Gastrocnemius medialis (tissue), 4 donors: ENCODE results near the gene FBXW7. TPM values are rescaled to one million over a fixed set of nuclear protein-coding genes. Genes with fewer than 3 reads are reported as not detected.

Experiments
- ATAC-seq, 2 donors: fragments of 150-250 bp; one replicate each; pipeline ENCODE4 v1.9.1; 2016
- DNase-seq, 2 donors: peaks; one replicate each; pipeline ENCODE4 v3.0.0-alpha.2; 2019
- H3K27ac ChIP-seq, 4 donors: fragments of 200-600 bp; sonication (generic); 1 replicate in 1 of 4; 2 replicates in 3 of 4; pipeline ENCODE4 v1.5.1; 2016 to 2018; ENCODE audit warnings: mild to moderate bottlenecking in 2 of 4, moderate library complexity in 1 of 4
- H3K27me3 ChIP-seq, 3 donors: fragments of 200-600 bp; sonication (generic) in 2 of 3; 1 replicate in 1 of 3; 2 replicates in 2 of 3; pipeline versions ENCODE4 v1.5.1 to v1.6.0; 2016 to 2019; ENCODE audit warnings: mild to moderate bottlenecking in 1 of 3, moderate library complexity in 1 of 3
- H3K36me3 ChIP-seq, 2 donors: fragments of 200-600 bp; sonication (generic) in 1 of 2; one replicate each; pipeline ENCODE4 v1.5.1; 2017 to 2018
- H3K4me1 ChIP-seq, 2 donors: fragments of 200-600 bp; sonication (generic) in 1 of 2; one replicate each; pipeline ENCODE4 v1.5.1; 2016 to 2017; ENCODE audit warnings: mild to moderate bottlenecking in 2 of 2
- H3K4me3 ChIP-seq, 4 donors: fragments of 200-600 bp; sonication (generic) in 3 of 4; 1 replicate in 1 of 4; 2 replicates in 3 of 4; pipeline ENCODE4 v1.5.1; 2016 to 2019; ENCODE audit warnings: mild to moderate bottlenecking in 2 of 4
- H3K9me3 ChIP-seq, 3 donors: fragments of 200-600 bp; sonication (generic) in 2 of 3; 1 replicate in 1 of 3; 2 replicates in 2 of 3; pipeline ENCODE4 v1.5.1; 2016 to 2019
- POLR2A ChIP-seq, 2 donors: fragments of 450-650 bp; IDR thresholded peaks; one replicate each; pipeline ENCODE4 v1.6.1; 2017; ENCODE audit warnings: antibody characterized with exemption in 2 of 2, mild to moderate bottlenecking in 2 of 2, moderate library complexity in 2 of 2
- in situ Hi-C, 4 donors: fragments of 200-750 bp; cut with MboI; loops; one replicate each; pipeline versions ENCODE4 v1.15.0 to v1.8.0; 2017; ENCODE audit warnings: low sequenced_read_pairs in 4 of 4
- intact Hi-C: fragments of 100-400 bp; cut with DNase I; formaldehyde crosslinking; loops from one replicate; pipeline ENCODE4 v1.15.1; 2023; ENCODE audit warnings: low total_unique reads
- total RNA-seq, 4 donors: library from RNA; depleted of rRNA; stranded (reverse); fragments of >200 nt; gene quantifications; one replicate each; pipeline versions ENCODE4 v1.1.0 to v1.2.3, GENCODE V29; 2016
- TF ChIP-seq, protein P1 (sequence below), 5 experiments: fragments of 450-650 bp in 3 of 5; fragments of 200-600 bp in 2 of 5; sonication (generic) in 2 of 5; IDR thresholded peaks in 4 of 5; conservative IDR thresholded peaks in 1 of 5; 1 replicate in 4 of 5; 2 replicates in 1 of 5; pipeline ENCODE4 v1.5.1; 2016 to 2019; ENCODE audit warnings: antibody characterized with exemption in 5 of 5, mild to moderate bottlenecking in 3 of 5, moderate library complexity in 3 of 5

FBXW7 gene
- total RNA-seq, 4 donors from 2014 or later: 23.5 to 40.8 (median 28.8) TPM

DNA sequence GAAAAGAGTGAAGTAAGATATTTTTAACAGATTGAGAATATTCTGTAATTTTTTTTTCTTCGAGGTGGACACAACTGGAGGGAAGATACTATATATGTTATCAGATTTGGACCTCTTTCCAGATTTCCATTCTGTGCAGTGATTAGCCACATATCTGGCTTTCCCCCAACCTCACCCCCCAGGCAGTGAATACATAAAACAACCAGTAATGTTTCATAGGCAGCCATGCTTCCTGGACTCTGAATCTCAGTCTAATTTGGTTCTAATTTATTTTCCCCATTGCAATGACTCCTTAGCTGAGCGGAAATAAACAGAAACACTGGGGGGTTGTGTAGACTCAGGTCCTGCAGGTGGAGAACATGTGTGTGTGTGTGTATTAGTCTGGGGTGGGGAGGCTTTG, 226.5 kb downstream of the FBXW7 start:
- TF ChIP-seq POLR2A (IDR thresholded peaks at IDR 0.05): no peak
- TF ChIP-seq, protein P1, sequence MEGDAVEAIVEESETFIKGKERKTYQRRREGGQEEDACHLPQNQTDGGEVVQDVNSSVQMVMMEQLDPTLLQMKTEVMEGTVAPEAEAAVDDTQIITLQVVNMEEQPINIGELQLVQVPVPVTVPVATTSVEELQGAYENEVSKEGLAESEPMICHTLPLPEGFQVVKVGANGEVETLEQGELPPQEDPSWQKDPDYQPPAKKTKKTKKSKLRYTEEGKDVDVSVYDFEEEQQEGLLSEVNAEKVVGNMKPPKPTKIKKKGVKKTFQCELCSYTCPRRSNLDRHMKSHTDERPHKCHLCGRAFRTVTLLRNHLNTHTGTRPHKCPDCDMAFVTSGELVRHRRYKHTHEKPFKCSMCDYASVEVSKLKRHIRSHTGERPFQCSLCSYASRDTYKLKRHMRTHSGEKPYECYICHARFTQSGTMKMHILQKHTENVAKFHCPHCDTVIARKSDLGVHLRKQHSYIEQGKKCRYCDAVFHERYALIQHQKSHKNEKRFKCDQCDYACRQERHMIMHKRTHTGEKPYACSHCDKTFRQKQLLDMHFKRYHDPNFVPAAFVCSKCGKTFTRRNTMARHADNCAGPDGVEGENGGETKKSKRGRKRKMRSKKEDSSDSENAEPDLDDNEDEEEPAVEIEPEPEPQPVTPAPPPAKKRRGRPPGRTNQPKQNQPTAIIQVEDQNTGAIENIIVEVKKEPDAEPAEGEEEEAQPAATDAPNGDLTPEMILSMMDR (IDR thresholded peaks at IDR 0.05 in 4 of 5, conservative IDR thresholded peaks at IDR 0.05 in 1 of 5): no peak
- Histone ChIP-seq H3K27me3 (no peaks in the 10 kb centered on the region), H3K36me3 (no peaks in the 10 kb centered on the region), H3K27ac (no peak overlapping the region), H3K4me1 (no peaks in the 10 kb centered on the region), H3K4me3 (no peak overlapping the region), H3K9me3 (no peaks in the 10 kb centered on the region)
- in situ Hi-C loops (no loop called here), intact Hi-C loops (no loop called here)
- no peak for DNase-seq
- no peak for ATAC-seq

DNA sequence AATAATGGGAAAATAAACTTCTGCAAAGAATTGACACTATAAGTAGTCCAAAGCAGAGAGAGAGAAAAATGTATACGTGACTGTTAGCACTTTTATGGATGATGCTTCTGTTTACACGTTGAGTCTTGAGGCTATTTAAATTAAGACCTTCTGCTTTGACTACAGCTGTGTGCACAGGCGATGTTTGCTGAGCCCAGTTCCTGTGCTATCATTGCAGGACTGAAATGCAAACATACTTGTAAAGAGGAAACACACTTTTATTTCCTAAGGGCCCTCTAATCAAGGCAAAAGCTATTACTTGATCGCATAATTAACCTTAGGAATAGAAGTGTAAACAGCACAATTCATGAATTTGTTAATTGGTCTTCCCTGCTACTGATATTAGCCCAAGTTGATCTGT, 226.9 kb downstream of the FBXW7 start:
- H3K27me3 ChIP-seq: no peaks in the 10 kb centered on the region
- H3K9me3 ChIP-seq: no peaks in the 10 kb centered on the region
- no peaks in the 10 kb centered on the region for H3K36me3 ChIP-seq
- no peaks in the 10 kb centered on the region for H3K4me1 ChIP-seq
- in situ Hi-C loops: no loop called here
- TF ChIP-seq, protein P1 (IDR thresholded peaks at IDR 0.05 in 4 of 5, conservative IDR thresholded peaks at IDR 0.05 in 1 of 5): no peak
- no peak for TF ChIP-seq POLR2A (IDR thresholded peaks at IDR 0.05)
- no peak overlapping the region for H3K4me3 ChIP-seq
- ATAC-seq (no peak), DNase-seq (no peak)
- no peak overlapping the region for H3K27ac ChIP-seq
- intact Hi-C loops: no loop called here

DNA sequence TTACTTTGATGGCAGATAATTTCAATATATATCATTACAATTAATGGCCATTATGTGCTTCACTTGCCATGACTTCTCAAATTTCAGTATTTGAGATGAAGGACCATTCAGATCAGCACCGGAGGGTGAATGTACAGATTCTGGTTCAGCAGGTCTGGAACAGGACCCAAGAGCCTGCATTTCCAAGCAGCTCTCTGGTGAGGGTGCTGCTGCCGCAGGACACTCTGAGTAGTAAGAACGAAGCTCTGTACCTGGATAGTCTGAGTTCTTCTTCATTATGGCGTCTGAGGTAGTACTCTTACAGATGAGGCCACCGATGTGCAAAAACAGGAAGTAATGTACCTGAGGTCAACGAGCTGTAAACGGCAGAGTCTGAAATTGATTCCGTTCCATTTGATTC, 228.2 kb downstream of the FBXW7 start:
- Histone ChIP-seq H3K9me3 (no peaks in the 10 kb centered on the region), H3K27me3 (no peaks in the 10 kb centered on the region), H3K36me3 (no peaks in the 10 kb centered on the region), H3K4me3 (no peak overlapping the region), H3K27ac (no peak overlapping the region), H3K4me1 (peaks cover 0 to 5% of the 10 kb centered on the region in 2 donors)
- in situ Hi-C loops: no loop called here
- ATAC-seq (no peak), DNase-seq (no peak)
- TF ChIP-seq, protein P1 (IDR thresholded peaks at IDR 0.05 in 4 of 5, conservative IDR thresholded peaks at IDR 0.05 in 1 of 5): no peak
- TF ChIP-seq POLR2A (IDR thresholded peaks at IDR 0.05): no peak
- intact Hi-C loops: no loop called here

DNA sequence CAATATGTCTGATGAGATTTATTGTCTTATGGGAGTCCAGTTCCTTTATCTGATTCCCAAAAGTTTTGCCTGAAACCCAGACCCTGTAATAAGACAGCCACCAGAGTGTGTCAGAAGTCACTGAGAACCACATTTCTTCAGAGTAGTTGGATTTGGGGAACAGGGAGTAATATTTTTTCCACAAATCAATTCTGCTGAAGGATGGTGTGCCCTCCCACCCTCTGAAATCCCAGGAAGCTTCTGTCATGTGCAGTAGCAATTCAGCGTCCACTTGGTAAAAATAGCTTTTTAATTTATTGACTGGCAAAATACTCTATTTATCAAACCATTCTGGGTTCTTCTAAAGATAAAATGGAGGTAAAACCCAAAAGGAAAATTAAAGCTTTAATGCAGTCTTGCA, 229.4 kb downstream of the FBXW7 start:
- DNase-seq (no peak), ATAC-seq (no peak)
- Histone ChIP-seq H3K9me3 (no peaks in the 10 kb centered on the region), H3K4me3 (no peak overlapping the region), H3K27me3 (no peaks in the 10 kb centered on the region), H3K36me3 (no peaks in the 10 kb centered on the region), H3K4me1 (peaks cover 0 to 5% of the 10 kb centered on the region in 2 donors), H3K27ac (no peak overlapping the region)
- intact Hi-C loops (no loop called here), in situ Hi-C loops (no loop called here)
- TF ChIP-seq, protein P1 (IDR thresholded peaks at IDR 0.05 in 4 of 5, conservative IDR thresholded peaks at IDR 0.05 in 1 of 5): no peak
- no peak for TF ChIP-seq POLR2A (IDR thresholded peaks at IDR 0.05)

DNA sequence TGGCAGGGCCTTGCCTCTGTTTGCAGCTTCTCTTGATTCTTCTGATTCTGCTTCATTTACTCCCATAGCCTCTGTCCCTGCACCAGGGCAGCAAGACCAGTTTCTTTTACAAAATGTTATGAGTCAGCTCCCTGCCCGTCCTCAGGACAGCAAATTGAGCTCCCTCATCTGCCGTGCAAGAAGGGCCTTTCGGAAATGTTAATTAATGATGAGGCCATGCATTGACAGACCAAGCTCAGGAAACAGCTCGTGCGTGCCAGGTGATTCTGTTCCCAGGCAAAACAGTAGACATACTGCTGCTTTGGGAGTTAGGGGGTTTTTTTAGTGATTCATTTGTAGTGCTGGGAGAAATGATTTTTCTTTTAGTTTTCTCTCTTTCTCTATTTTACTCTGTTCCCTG, 231.7 kb downstream of the FBXW7 start:
- DNase-seq (no peak), ATAC-seq (no peak)
- TF ChIP-seq POLR2A (IDR thresholded peaks at IDR 0.05): no peak
- TF ChIP-seq, protein P1 (IDR thresholded peaks at IDR 0.05 in 4 of 5, conservative IDR thresholded peaks at IDR 0.05 in 1 of 5): no peak
- no peaks in the 10 kb centered on the region for H3K36me3 ChIP-seq
- H3K4me3 ChIP-seq: no peak overlapping the region
- H3K4me1 ChIP-seq: peaks cover 0 to 5% of the 10 kb centered on the region in 2 donors
- no peak overlapping the region for H3K27ac ChIP-seq
- in situ Hi-C loops (no loop called here), intact Hi-C loops (no loop called here)
- no peaks in the 10 kb centered on the region for H3K9me3 ChIP-seq
- no peaks in the 10 kb centered on the region for H3K27me3 ChIP-seq
